T-helper 1 cell treated with Interleukin-12 subunit alpha and Interleukin-12 subunit beta and Interleukin-4 antibody, amounts not matched to agents 30 μg/mL and 1 μg/mL, for 36 hours (primary cell): ENCODE measurements around the gene PITPNC1.
"Not testable (repeated sequence)": the region's sequence is repeated elsewhere in the genome, so short reads cannot be mapped to it uniquely, and the experiment has no call there.

Source experiments
- H3K27ac Mint-ChIP-seq: one replicate; pipeline ENCODE4 v1.8.0; 2021; ENCODE audit warnings: mild to moderate bottlenecking, mixed read lengths
- H3K27me3 Mint-ChIP-seq: one replicate; pipeline ENCODE4 v1.8.0; 2021; ENCODE audit warnings: low read depth, mixed read lengths
- H3K36me3 Mint-ChIP-seq: one replicate; pipeline ENCODE4 v1.8.0; 2021; ENCODE audit warnings: low read depth, mixed read lengths
- H3K4me1 Mint-ChIP-seq: one replicate; pipeline ENCODE4 v1.8.0; 2021; ENCODE audit warnings: low read depth, mixed read lengths
- H3K4me3 Mint-ChIP-seq: one replicate; pipeline ENCODE4 v1.8.0; 2021; ENCODE audit warnings: mild to moderate bottlenecking, moderate library complexity, mixed read lengths
- H3K9me3 Mint-ChIP-seq: one replicate; pipeline ENCODE4 v1.8.0; 2021; ENCODE audit warnings: mixed read lengths

The PITPNC1 gene

GRCh38 chr17:67422897-67423296 is 45.8 kb downstream of the PITPNC1 start:
- Mint-ChIP-seq H3K36me3 (peaks cover 17% of the 10 kb centered on the region), H3K4me1 (peaks cover 60% of the 10 kb centered on the region), H3K27ac (peak overlapping the region; percentile 93), H3K27me3 (no peaks in the 10 kb centered on the region), H3K4me3 (no peak overlapping the region), H3K9me3 (no peaks in the 10 kb centered on the region)

- Mint-ChIP-seq H3K9me3 (no peaks in the 10 kb centered on the region), H3K4me1 (peaks cover 47% of the 10 kb centered on the region), H3K27me3 (no peaks in the 10 kb centered on the region)
Observed at GRCh38 chr17:67425571-67426160, 48.6 kb downstream of the PITPNC1 start.

GRCh38 chr17:67427424-67427823 is 50.3 kb downstream of the PITPNC1 start:
- Mint-ChIP-seq H3K27me3 (no peaks in the 10 kb centered on the region), H3K9me3 (peaks cover under 1% of the 10 kb centered on the region), H3K4me1 (peaks cover 42% of the 10 kb centered on the region), H3K27ac (no peak overlapping the region), H3K36me3 (peaks cover 18% of the 10 kb centered on the region), H3K4me3 (no peak overlapping the region)

More at GRCh38 chr17:67425571-67426160, 48.6 kb downstream of the PITPNC1 start:
- no peak overlapping the region for H3K4me3 Mint-ChIP-seq
- no peak overlapping the region for H3K27ac Mint-ChIP-seq
- peaks cover 16% of the 10 kb centered on the region for H3K36me3 Mint-ChIP-seq

- H3K27ac Mint-ChIP-seq, H3K9me3 Mint-ChIP-seq, H3K4me3 Mint-ChIP-seq, H3K27me3 Mint-ChIP-seq: not testable (repeated sequence)
- H3K36me3 Mint-ChIP-seq: peaks cover 13% of the 10 kb centered on the region
- peaks cover 44% of the 10 kb centered on the region for H3K4me1 Mint-ChIP-seq
Observed at GRCh38 chr17:67430515-67430914, 53.4 kb downstream of the PITPNC1 start.

- Mint-ChIP-seq H3K4me1 (peaks cover 50% of the 10 kb centered on the region), H3K27me3 (no peaks in the 10 kb centered on the region), H3K4me3 (peak overlapping the region; percentile 27), H3K27ac (peak overlapping the region; percentile 82), H3K36me3 (peaks cover 8% of the 10 kb centered on the region), H3K9me3 (peaks cover 4% of the 10 kb centered on the region)
Observed at GRCh38 chr17:67431249-67432015, 54.4 kb downstream of the PITPNC1 start.

- H3K4me1 Mint-ChIP-seq: peaks cover 54% of the 10 kb centered on the region
Observed at GRCh38 chr17:67433248-67433924, 56.3 kb downstream of the PITPNC1 start.

GRCh38 chr17:67434061-67434525 is 57.0 kb downstream of the PITPNC1 start:
- Mint-ChIP-seq H3K4me1 (peaks cover 57% of the 10 kb centered on the region), H3K9me3 (peaks cover 4% of the 10 kb centered on the region), H3K36me3 (peaks cover 10% of the 10 kb centered on the region), H3K4me3 (no peak overlapping the region), H3K27ac (peak overlapping the region; percentile 79), H3K27me3 (no peaks in the 10 kb centered on the region)

More at GRCh38 chr17:67433248-67433924, 56.3 kb downstream of the PITPNC1 start:
- Mint-ChIP-seq H3K27me3 (no peaks in the 10 kb centered on the region), H3K4me3 (no peak overlapping the region), H3K36me3 (peaks cover 8% of the 10 kb centered on the region), H3K27ac (peak overlapping the region; percentile 67), H3K9me3 (peaks cover 4% of the 10 kb centered on the region)

GRCh38 chr17:67435122-67435521 is 58.0 kb downstream of the PITPNC1 start:
- Mint-ChIP-seq H3K4me1 (peaks cover 63% of the 10 kb centered on the region), H3K4me3 (peak overlapping the region; percentile 53), H3K9me3 (peaks cover 4% of the 10 kb centered on the region), H3K27me3 (no peaks in the 10 kb centered on the region), H3K27ac (peak overlapping the region; percentile 94), H3K36me3 (peaks cover 10% of the 10 kb centered on the region)

GRCh38 chr17:67435786-67436185 is 58.7 kb downstream of the PITPNC1 start:
- peaks cover 4% of the 10 kb centered on the region for H3K9me3 Mint-ChIP-seq
- no peaks in the 10 kb centered on the region for H3K27me3 Mint-ChIP-seq
- peak overlapping the region; percentile 94 for H3K27ac Mint-ChIP-seq
- peaks cover 63% of the 10 kb centered on the region for H3K4me1 Mint-ChIP-seq
- H3K36me3 Mint-ChIP-seq: peaks cover 10% of the 10 kb centered on the region
- H3K4me3 Mint-ChIP-seq: peak overlapping the region; percentile 28

- H3K36me3 Mint-ChIP-seq: peaks cover 9% of the 10 kb centered on the region
- peaks cover 65% of the 10 kb centered on the region for H3K4me1 Mint-ChIP-seq
- no peaks in the 10 kb centered on the region for H3K27me3 Mint-ChIP-seq
- H3K4me3 Mint-ChIP-seq: peak overlapping the region; percentile 14
- peak overlapping the region; percentile 52 for H3K27ac Mint-ChIP-seq
- H3K9me3 Mint-ChIP-seq: peaks cover 4% of the 10 kb centered on the region
Observed at GRCh38 chr17:67436233-67436632, 59.2 kb downstream of the PITPNC1 start.

GRCh38 chr17:67438667-67439066 is 61.6 kb downstream of the PITPNC1 start:
- H3K9me3 Mint-ChIP-seq: no peaks in the 10 kb centered on the region
- peaks cover 61% of the 10 kb centered on the region for H3K4me1 Mint-ChIP-seq
- no peak overlapping the region for H3K4me3 Mint-ChIP-seq
- peaks cover 5% of the 10 kb centered on the region for H3K36me3 Mint-ChIP-seq
- H3K27me3 Mint-ChIP-seq: no peaks in the 10 kb centered on the region
- H3K27ac Mint-ChIP-seq: peak overlapping the region; percentile 46

- Mint-ChIP-seq H3K27ac (no peak overlapping the region), H3K4me1 (peaks cover 59% of the 10 kb centered on the region), H3K9me3 (no peaks in the 10 kb centered on the region), H3K4me3 (no peak overlapping the region), H3K36me3 (peaks cover 7% of the 10 kb centered on the region), H3K27me3 (no peaks in the 10 kb centered on the region)
Observed at GRCh38 chr17:67439269-67439668, 62.2 kb downstream of the PITPNC1 start.

- Mint-ChIP-seq H3K36me3 (peaks cover 9% of the 10 kb centered on the region), H3K27ac (peak overlapping the region; percentile 98), H3K4me1 (peaks cover 56% of the 10 kb centered on the region), H3K27me3 (no peaks in the 10 kb centered on the region), H3K9me3 (no peaks in the 10 kb centered on the region), H3K4me3 (peak overlapping the region; percentile 84)
Observed at GRCh38 chr17:67440277-67441051, 63.4 kb downstream of the PITPNC1 start.
